Smooth muscle cell (in vitro differentiated cells): Measurements from ENCODE around the gene CPEB2. TPM values are rescaled to one million over a fixed set of nuclear protein-coding genes. Genes with fewer than 3 reads are reported as not detected.
A peak's percentile ranks its signal among the peaks of the same experiment; 100 is the strongest.

Source experiments
- DNase-seq: peaks from one replicate; lab custom pipeline; 2025; ENCODE audit not compliant: unreplicated experiment; lab: John Stamatoyannopoulos, UW
- H2AFZ ChIP-seq: fragments of 200-600 bp; sonication (generic); 2 replicates; pipeline ENCODE4 v1.6.0; 2016; ENCODE audit warnings: antibody characterized with exemption, low read depth, mild to moderate bottlenecking
- H3F3A ChIP-seq: fragments of 200-600 bp; sonication (generic); 2 replicates; pipeline ENCODE4 v1.6.0; 2017; ENCODE audit warnings: antibody characterized with exemption, low read depth
- H3K27ac ChIP-seq: fragments of 200-600 bp; sonication (generic); 2 replicates; pipeline ENCODE4 v1.5.1; 2016; ENCODE audit warnings: low read depth, mild to moderate bottlenecking
- H3K27me3 ChIP-seq: fragments of 200-600 bp; sonication (generic); 2 replicates; pipeline ENCODE4 v1.6.1; 2016; ENCODE audit warnings: low read depth, mild to moderate bottlenecking
- H3K36me3 ChIP-seq: fragments of 200-600 bp; sonication (generic); 2 replicates; pipeline ENCODE4 v1.5.1; 2016; ENCODE audit warnings: low read depth
- H3K4me1 ChIP-seq: fragments of 200-600 bp; sonication (generic); 2 replicates; pipeline ENCODE4 v1.5.1; 2016; ENCODE audit warnings: low read depth
- H3K4me2 ChIP-seq: fragments of 200-600 bp; sonication (generic); 2 replicates; pipeline ENCODE4 v1.6.0; 2016; ENCODE audit warnings: mild to moderate bottlenecking
- H3K4me3 ChIP-seq: fragments of 200-600 bp; sonication (generic); 2 replicates; pipeline ENCODE4 v1.5.1; 2016; ENCODE audit warnings: mild to moderate bottlenecking
- H3K79me2 ChIP-seq: fragments of 200-600 bp; sonication (generic); 2 replicates; pipeline ENCODE4 v1.6.0; 2016; ENCODE audit warnings: low read depth, mild to moderate bottlenecking
- H3K9ac ChIP-seq: fragments of 200-600 bp; sonication (generic); 2 replicates; pipeline ENCODE4 v1.6.0; 2016; ENCODE audit warnings: low read depth
- H3K9me3 ChIP-seq: fragments of 200-600 bp; sonication (generic); replicated peaks from 2 replicates; pipeline ENCODE4 v1.5.1; 2016; ENCODE audit warnings: low read depth
- H4K20me1 ChIP-seq: fragments of 200-600 bp; sonication (generic); 2 replicates; pipeline ENCODE4 v1.6.0; 2016; ENCODE audit warnings: low read depth
- WGBS: methylation state at CpG from one replicate; pipeline ENCODE4 v1.1.7; 2016; ENCODE audit warnings: low lambda C conversion rate; 5-methylcytosine and 5-hydroxymethylcytosine counted together
- polyA plus RNA-seq: library from polyadenylated mRNA; unstranded; fragments of >200 nt; fragmentation: Nextera tagmentation; extraction: Ambion mirVana; gene quantifications from 2 replicates; pipeline ENCODE4 v1.2.1, GENCODE V29; 2016
- total RNA-seq: library from RNA; depleted of rRNA; stranded (reverse); fragments of >200 nt; gene quantifications from 2 replicates; pipeline ENCODE4 v1.2.3, GENCODE V29; 2014
- TF ChIP-seq, protein P1 (sequence below): fragments of 200-600 bp; sonication (generic); IDR thresholded peaks from 2 replicates; pipeline ENCODE4 v1.5.1; 2017; ENCODE audit warnings: borderline replicate concordance, mild to moderate bottlenecking, antibody characterized with exemption; ENCODE audit not compliant: insufficient read depth, poor library complexity, severe bottlenecking

The CPEB2 gene
- total and polyA plus RNA-seq, 2 experiments from 2014 or later: 5.8 to 35.4 TPM

DNA sequence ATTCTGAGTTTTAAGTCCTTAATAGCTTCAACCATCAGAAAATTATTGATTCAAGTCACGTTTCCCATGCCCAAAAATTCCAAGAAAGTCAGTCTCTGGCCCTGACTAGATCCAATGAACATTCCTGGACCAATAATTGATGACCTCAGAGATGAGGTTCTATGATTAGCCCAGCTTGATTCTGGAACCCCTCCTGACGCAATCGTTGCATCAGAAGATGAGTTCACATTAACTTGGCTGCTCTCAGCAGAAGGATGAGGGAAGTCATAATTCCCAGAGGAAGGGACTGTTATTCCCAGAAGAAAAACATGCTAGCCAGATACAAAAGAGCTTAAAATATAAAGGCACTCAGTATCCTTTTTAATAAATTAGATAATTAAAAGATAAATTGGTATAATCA is 34.3 kb upstream of the CPEB2 start:
- no peaks in the 10 kb centered on the region for H4K20me1 ChIP-seq
- DNase-seq: no peak
- no peak overlapping the region for H2AFZ ChIP-seq
- peaks cover under 1% of the 10 kb centered on the region for H3K9me3 ChIP-seq
- H3K9ac ChIP-seq: no peak overlapping the region
- H3K36me3 ChIP-seq: no peaks in the 10 kb centered on the region
- H3F3A ChIP-seq: no peaks in the 10 kb centered on the region
- TF ChIP-seq, protein P1, sequence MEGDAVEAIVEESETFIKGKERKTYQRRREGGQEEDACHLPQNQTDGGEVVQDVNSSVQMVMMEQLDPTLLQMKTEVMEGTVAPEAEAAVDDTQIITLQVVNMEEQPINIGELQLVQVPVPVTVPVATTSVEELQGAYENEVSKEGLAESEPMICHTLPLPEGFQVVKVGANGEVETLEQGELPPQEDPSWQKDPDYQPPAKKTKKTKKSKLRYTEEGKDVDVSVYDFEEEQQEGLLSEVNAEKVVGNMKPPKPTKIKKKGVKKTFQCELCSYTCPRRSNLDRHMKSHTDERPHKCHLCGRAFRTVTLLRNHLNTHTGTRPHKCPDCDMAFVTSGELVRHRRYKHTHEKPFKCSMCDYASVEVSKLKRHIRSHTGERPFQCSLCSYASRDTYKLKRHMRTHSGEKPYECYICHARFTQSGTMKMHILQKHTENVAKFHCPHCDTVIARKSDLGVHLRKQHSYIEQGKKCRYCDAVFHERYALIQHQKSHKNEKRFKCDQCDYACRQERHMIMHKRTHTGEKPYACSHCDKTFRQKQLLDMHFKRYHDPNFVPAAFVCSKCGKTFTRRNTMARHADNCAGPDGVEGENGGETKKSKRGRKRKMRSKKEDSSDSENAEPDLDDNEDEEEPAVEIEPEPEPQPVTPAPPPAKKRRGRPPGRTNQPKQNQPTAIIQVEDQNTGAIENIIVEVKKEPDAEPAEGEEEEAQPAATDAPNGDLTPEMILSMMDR: no peak
- H3K4me3 ChIP-seq: no peak overlapping the region
- no peaks in the 10 kb centered on the region for H3K4me1 ChIP-seq
- no peak overlapping the region for H3K27ac ChIP-seq
- H3K27me3 ChIP-seq: peaks cover 3% of the 10 kb centered on the region
- no peaks in the 10 kb centered on the region for H3K79me2 ChIP-seq
- 91% methylated on average over 3 of the region's 3 CpGs for WGBS
- H3K4me2 ChIP-seq: no peak overlapping the region

DNA sequence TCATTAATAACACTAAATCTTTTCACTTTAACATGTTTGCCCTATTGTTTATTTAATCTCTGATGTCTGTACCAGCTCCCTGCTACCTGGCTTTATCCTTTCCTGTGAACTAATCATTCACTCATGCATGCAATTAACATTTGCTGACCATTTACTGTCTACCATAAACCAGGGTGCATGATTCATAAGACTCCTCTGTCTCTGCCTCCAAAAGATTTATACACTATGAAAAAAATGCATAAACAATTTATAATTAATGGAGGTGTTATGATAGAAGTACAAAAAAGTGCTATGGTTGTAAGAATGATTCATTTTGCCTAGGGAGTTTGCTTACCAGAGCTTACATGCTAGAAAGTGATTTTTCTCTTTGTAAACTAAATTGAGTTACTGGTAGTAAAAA is 24.5 kb upstream of the CPEB2 start:
- Histone ChIP-seq H4K20me1 (no peaks in the 10 kb centered on the region), H3F3A (no peaks in the 10 kb centered on the region), H3K79me2 (no peaks in the 10 kb centered on the region), H3K27me3 (no peaks in the 10 kb centered on the region), H3K36me3 (no peaks in the 10 kb centered on the region), H3K4me1 (no peaks in the 10 kb centered on the region), H2AFZ (no peak overlapping the region), H3K9ac (no peak overlapping the region), H3K27ac (no peak overlapping the region), H3K9me3 (peaks cover 9% of the 10 kb centered on the region), H3K4me2 (no peak overlapping the region), H3K4me3 (no peak overlapping the region)
- TF ChIP-seq, protein P1: no peak
- DNase-seq: no peak

DNA sequence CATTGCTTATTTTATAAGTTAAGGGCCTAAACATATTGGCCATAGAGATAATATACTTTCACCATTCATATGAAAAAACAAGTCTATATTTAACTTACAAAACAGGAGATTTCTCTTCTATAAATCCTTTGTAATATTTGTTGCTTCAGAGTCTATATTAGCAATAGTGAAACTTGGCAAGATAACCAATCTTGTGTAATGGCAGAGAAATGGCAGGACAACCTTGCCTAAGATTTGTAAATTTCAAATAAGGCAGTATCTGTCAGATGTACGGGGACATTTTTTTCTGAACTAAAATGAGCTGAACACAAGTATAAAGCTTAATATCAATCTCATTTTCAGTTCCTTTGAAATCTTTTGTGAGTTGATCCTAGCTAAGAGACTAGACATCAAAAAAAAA is 17.8 kb upstream of the CPEB2 start:
- H3F3A ChIP-seq: no peaks in the 10 kb centered on the region
- H3K4me1 ChIP-seq: no peaks in the 10 kb centered on the region
- TF ChIP-seq, protein P1: no peak
- no peaks in the 10 kb centered on the region for H3K79me2 ChIP-seq
- H2AFZ ChIP-seq: no peak overlapping the region
- H3K9me3 ChIP-seq: no peaks in the 10 kb centered on the region
- no peak overlapping the region for H3K9ac ChIP-seq
- no peaks in the 10 kb centered on the region for H4K20me1 ChIP-seq
- WGBS: 93% methylated on average over 1 of the region's 1 CpG
- no peaks in the 10 kb centered on the region for H3K36me3 ChIP-seq
- no peaks in the 10 kb centered on the region for H3K27me3 ChIP-seq
- H3K27ac ChIP-seq: peak overlapping the region; percentile 64
- no peak overlapping the region for H3K4me2 ChIP-seq
- no peak for DNase-seq
- no peak overlapping the region for H3K4me3 ChIP-seq

DNA sequence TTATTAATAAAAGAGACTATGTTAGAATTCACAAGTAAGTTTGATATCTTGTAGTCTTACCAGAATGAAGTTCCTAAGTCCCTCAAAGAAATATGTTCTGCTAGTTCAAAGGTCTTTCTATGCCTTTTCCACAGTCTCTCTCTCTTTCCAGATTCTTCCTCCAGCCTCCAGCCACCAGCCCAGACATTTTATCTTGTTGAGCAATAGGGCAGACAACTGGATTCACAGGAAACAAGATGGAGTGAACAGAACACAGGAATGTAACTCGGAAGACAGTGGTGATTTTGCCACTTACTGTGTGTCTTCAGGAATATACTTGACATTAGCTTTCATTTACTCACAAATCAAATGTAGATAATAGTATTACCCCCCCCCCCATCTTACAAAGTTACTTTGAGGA is 17.1 kb upstream of the CPEB2 start:
- DNase-seq: no peak
- WGBS: 40% methylated on average over 1 of the region's 1 CpG
- peak overlapping the region; percentile 64 for H3K27ac ChIP-seq

More for the DNA sequence above, 17.1 kb upstream of the CPEB2 start:
- Histone ChIP-seq H3K4me2 (peak overlapping the region; percentile 11), H3F3A (no peaks in the 10 kb centered on the region), H3K36me3 (no peaks in the 10 kb centered on the region), H4K20me1 (no peaks in the 10 kb centered on the region), H3K9me3 (no peaks in the 10 kb centered on the region), H3K27me3 (no peaks in the 10 kb centered on the region), H2AFZ (peak overlapping the region; percentile 66), H3K4me1 (no peaks in the 10 kb centered on the region), H3K79me2 (no peaks in the 10 kb centered on the region), H3K9ac (no peak overlapping the region), H3K4me3 (no peak overlapping the region)
- TF ChIP-seq, protein P1: no peak
